ENCODE data around the gene EVC.
A peak's percentile ranks its signal among the peaks of the same experiment; 100 is the strongest.
"Not testable (repeated sequence)": the region's sequence is repeated elsewhere in the genome, so short reads cannot be mapped to it uniquely, and the experiment has no call there.

The EVC gene

DNA sequence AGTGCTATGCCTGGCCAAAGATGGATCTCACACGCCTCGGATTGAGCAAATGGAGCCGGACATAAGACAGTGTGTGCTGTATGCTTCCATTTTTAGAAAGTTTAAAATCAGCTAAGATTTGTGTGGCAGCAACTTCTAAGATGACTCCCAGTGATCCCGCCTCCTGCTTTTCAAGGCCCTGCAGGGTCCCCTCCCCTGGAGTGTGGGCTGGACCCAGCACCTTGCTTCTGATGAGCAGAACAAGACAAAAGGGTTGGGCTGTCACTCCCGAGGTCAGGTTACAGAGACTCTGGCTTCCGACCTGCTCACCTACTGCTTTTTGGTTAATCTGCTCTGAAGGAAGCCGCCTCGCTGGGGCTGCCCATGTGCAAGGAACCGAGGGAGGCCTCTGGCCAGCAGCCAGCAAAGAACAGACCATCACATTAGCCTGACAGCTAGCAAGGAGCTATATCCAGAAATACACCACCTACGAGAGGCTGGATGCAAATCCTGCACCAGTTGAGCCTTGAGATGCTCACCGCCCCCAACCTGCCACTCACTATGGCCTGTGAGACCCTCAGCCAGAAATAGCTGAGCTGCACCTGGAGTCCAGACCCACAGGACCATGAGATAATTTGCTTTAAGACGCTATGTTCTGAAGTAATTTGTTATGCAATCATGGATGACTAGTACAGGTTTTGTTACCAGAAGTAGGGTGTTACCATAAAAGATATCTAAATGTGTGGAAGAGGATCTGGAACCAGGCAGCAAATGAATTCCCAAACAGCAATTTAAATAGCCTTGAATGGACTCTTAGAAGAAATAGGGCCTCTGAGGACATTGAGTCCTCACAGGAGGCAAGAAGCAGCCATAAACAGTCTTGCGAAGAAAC lies 134.3 kb downstream of the EVC start:
- DNase-seq (ENCODE audit: extremely low spot score), result no peak
- CTCF ChIA-PET, result interaction anchor here (0.6 kb wide), 1 partner anchor 632 kb away, joined by 5 read pairs; no protein-coding TSS in a partner anchor
- POLR2A ChIA-PET, result no interaction called here
- TF ChIP-seq LEF1 (IDR thresholded peaks at IDR 0.05; ENCODE audit: borderline replicate concordance) (no peak), ELF4 (IDR thresholded peaks at IDR 0.05) (no peak), FOXK2 (IDR thresholded peaks at IDR 0.05) (no peak), TARDBP (IDR thresholded peaks at IDR 0.05) (no peak), PKNOX1 (IDR thresholded peaks at IDR 0.05) (no peak)

GRCh38 chr4:5851637-5852301 lies 140.8 kb downstream of the EVC start:
- CTCF ChIA-PET, result no interaction called here
- no peak for DNase-seq (ENCODE audit: extremely low spot score)
- POLR2A ChIA-PET, result no interaction called here
- TF ChIP-seq BHLHE40 (IDR thresholded peaks at IDR 0.05; ENCODE audit: borderline replicate concordance) (no peak), FOXM1 (IDR thresholded peaks at IDR 0.05; ENCODE audit: borderline replicate concordance) (no peak), SUZ12 (IDR thresholded peaks at IDR 0.05) (no peak), NFRKB (IDR thresholded peaks at IDR 0.05) (no peak), SP1 (IDR thresholded peaks at IDR 0.05) (no peak), FOXA1 (IDR thresholded peaks at IDR 0.05) (no peak), ELF4 (IDR thresholded peaks at IDR 0.05) (no peak), TARDBP (IDR thresholded peaks at IDR 0.05) (no peak)

DNA sequence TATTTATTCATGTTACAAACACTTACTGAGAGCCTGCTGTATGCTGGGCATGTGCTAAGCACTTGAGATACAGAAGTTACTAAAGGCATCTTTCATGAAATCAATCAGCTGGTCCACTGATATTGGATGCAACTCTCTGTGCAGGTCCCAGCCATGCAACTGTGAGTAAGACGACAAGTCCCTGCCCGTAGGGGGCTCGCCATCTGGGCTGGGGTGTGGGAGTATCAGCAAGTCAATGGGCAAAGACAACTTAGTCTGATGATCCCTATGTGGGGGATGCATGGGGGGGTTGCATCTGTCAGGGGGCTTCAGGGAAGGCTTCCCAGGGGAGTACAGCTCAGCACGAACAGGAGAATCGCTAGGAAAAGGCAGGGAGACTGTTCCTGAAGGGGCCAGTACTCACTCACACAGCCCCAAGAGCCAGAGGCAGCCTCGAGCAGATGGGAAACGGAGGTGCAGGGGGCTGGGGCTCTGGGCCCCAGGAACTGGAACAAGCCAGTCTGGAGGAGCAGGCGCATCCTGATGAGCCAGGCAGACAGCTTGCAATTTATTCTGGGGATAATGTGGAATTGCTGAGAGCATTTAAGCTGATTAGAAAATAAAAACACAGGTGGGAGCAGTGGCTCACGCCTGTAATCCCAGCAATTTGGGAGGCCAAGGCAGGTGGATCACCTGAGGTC lies 141.7 kb downstream of the EVC start:
- ChIA-PET POLR2A (no interaction called here), CTCF (no interaction called here)
- TF ChIP-seq ARNT (IDR thresholded peaks at IDR 0.05), result no peak
- no peak for TF ChIP-seq HDGF (IDR thresholded peaks at IDR 0.05; ENCODE audit: borderline replicate concordance)
- TF ChIP-seq TARDBP (IDR thresholded peaks at IDR 0.05), result no peak
- TF ChIP-seq SUZ12 (IDR thresholded peaks at IDR 0.05), result no peak
- no peak for TF ChIP-seq FOXA1 (IDR thresholded peaks at IDR 0.05)
- TF ChIP-seq NFRKB (IDR thresholded peaks at IDR 0.05), result no peak
- TF ChIP-seq PKNOX1 (IDR thresholded peaks at IDR 0.05), result no peak
- no peak for TF ChIP-seq SP1 (IDR thresholded peaks at IDR 0.05)
- TF ChIP-seq CTBP1 (IDR thresholded peaks at IDR 0.05; ENCODE audit: borderline replicate concordance), result no peak
- no peak for TF ChIP-seq FOXK2 (IDR thresholded peaks at IDR 0.05)
- no peak for TF ChIP-seq L3MBTL2 (conservative IDR thresholded peaks at IDR 0.05)
- TF ChIP-seq LEF1 (IDR thresholded peaks at IDR 0.05; ENCODE audit: borderline replicate concordance), result no peak
- DNase-seq (ENCODE audit: extremely low spot score), result no peak

GRCh38 chr4:5854929-5855328 lies 143.9 kb downstream of the EVC start:
- ChIA-PET CTCF (interaction anchor here (0.5 kb wide), 1 partner anchor 41 kb away, joined by 3 read pairs; no protein-coding TSS in a partner anchor), POLR2A (no interaction called here)
- no peak for TF ChIP-seq LEF1 (IDR thresholded peaks at IDR 0.05; ENCODE audit: borderline replicate concordance)
- TF ChIP-seq CTBP1 (IDR thresholded peaks at IDR 0.05; ENCODE audit: borderline replicate concordance), result no peak
- TF ChIP-seq FOXM1 (IDR thresholded peaks at IDR 0.05; ENCODE audit: borderline replicate concordance), result no peak
- no peak for TF ChIP-seq ZNF384 (IDR thresholded peaks at IDR 0.05)
- no peak for TF ChIP-seq BHLHE40 (IDR thresholded peaks at IDR 0.05; ENCODE audit: borderline replicate concordance)
- TF ChIP-seq SP1 (IDR thresholded peaks at IDR 0.05), result no peak
- no peak for DNase-seq (ENCODE audit: extremely low spot score)

GRCh38 chr4:5856362-5856761 lies 145.4 kb downstream of the EVC start:
- POLR2A ChIA-PET; CTCF ChIA-PET; DNase-seq (ENCODE audit: extremely low spot score): not testable (repeated sequence)

DNA sequence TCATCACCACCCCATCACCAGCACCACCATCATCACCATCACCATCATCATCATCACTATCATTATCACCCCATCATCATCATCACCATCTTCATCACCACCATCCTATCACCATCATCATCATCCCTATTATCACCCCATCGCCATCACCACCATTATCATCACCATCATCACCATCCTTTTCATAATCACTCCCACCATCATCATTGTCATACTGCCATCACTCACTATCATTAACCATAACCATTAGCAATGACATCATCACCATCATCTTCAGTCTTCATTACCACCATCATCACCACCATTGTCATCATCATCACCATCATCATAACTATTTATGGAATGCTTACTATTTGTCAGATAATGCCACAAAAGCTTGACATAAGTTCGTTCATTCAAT lies 146.2 kb downstream of the EVC start:
- TF ChIP-seq ZNF384 (IDR thresholded peaks at IDR 0.05), result no peak
- 0 out of 2 replicates have a peak, but pooled peaks have one; percentile 38 for TF ChIP-seq TARDBP (IDR thresholded peaks at IDR 0.05)
- ChIA-PET POLR2A (no interaction called here), CTCF (no interaction called here)
- DNase-seq (ENCODE audit: extremely low spot score), result no peak

- POLR2A ChIA-PET, result no interaction called here
- DNase-seq (ENCODE audit: extremely low spot score), result no peak
- CTCF ChIA-PET, result no interaction called here
- TF ChIP-seq SP1 (IDR thresholded peaks at IDR 0.05), result no peak
- no peak for TF ChIP-seq ELF4 (IDR thresholded peaks at IDR 0.05)
- TF ChIP-seq PKNOX1 (IDR thresholded peaks at IDR 0.05), result no peak
- TF ChIP-seq BHLHE40 (IDR thresholded peaks at IDR 0.05; ENCODE audit: borderline replicate concordance), result no peak
- TF ChIP-seq FOXA1 (IDR thresholded peaks at IDR 0.05), result no peak
- no peak for TF ChIP-seq TARDBP (IDR thresholded peaks at IDR 0.05)
- TF ChIP-seq ZNF384 (IDR thresholded peaks at IDR 0.05), result no peak
- no peak for TF ChIP-seq SUZ12 (IDR thresholded peaks at IDR 0.05)
- TF ChIP-seq FOXK2 (IDR thresholded peaks at IDR 0.05), result no peak
- no peak for TF ChIP-seq LEF1 (IDR thresholded peaks at IDR 0.05; ENCODE audit: borderline replicate concordance)
Observed at GRCh38 chr4:5858020-5858769, 147.2 kb downstream of the EVC start.
